GM19025 (cell line): ENCODE measurements around the gene ZBTB9.

Experiments used
- ATAC-seq: cut with Tn5 transposase; IDR thresholded peaks from one replicate; pipeline ENCODE4 v1.9.1; 2021; ENCODE audit warnings: mild to moderate bottlenecking, low read depth, moderate library complexity; ENCODE audit not compliant: unreplicated experiment

Gene ZBTB9

DNA sequence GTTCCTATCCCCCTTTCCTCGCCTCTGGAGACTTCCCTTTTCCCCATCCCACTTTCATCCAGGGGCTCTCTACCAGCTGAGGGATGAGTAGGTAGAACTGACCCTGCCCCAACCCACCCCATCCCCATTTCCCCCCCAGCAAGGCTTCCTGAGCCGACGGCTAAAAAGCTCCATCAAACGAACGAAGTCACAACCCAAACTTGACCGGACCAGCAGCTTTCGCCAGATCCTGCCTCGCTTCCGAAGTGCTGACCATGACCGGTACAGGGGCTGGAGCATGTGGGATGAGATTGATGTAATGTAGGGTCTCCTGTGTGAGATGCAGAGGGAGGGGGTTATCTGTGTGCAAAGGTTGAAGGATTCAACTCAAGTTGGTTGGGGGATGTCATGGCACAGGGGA is 21.8 kb upstream of the ZBTB9 start:
- no peak for ATAC-seq

DNA sequence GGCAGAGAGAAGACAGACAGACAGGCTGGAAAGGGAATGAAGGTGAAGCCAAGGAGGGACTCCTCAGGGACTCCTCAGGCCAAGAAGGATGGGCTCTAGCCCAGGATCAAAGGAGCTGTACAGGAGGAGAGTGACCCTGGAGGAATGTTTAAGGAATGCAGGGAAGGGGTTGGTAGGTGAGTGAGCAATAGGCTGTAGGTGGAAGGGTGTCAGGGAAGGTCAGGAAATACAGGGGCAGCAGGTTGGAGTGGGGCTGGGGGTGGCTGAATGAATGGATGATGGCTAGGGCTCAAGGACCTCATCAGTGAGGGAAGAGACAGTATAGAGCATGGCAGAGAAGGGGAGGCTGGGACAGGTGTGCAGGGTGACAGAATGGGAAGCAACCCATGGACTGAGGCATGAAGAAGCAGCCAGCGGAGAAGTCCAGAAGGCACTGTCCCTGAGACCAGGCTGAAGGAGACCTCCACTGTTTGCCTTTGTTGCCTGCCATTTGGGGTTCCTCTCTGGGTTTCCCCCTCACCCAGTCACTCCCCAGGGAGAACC is 21.3 kb upstream of the ZBTB9 start:
- ATAC-seq: no peak

DNA sequence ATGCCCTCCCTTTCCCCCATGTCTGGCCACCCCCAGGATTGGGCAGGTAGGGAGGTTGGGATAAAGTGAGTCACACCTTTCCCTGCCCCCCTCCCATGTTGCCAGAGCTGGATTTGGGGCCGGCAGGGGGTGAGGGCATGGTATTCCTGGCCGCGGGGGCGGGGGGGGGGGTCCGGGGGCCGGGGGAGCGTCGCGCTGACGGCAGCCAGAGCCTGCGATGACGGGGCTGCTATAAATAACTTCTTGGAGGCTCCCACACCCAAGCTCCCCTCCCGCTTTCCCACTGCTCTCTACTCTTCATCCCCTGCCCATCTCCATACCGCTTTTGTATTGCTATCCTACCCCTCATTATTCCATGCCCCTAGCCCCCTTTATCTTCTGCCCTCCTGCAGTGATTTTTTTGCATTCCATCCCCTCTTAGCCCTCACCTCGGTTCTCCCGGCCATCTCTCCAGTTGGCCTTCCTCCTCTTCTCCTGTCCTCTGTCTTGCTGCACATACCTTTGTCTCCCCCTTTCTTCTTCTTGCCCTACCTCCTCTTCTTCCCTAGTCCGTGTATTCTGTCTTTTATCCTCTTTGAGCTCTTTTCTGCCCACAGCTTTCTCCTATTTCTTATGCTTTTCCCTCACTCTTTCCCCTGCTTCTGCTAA is 20.7 kb upstream of the ZBTB9 start:
- no peak for ATAC-seq

DNA sequence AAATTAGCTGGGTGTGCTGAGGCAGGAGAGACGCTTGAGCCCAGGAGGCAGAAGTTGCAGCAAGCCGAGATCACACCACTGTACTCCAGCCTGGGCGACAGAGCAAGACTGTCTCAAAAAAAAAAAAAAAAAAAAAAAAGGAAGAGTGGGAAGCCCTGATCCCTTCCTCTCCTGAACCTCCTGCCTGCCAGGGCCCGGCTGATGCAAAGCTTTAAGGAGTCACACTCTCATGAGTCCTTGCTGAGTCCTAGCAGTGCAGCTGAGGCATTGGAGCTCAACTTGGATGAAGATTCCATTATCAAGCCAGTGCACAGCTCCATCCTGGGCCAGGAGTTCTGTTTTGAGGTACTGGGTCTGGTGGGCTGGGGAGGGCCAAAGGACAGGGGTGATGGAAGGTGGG is 19.4 kb upstream of the ZBTB9 start:
- no peak for ATAC-seq

DNA sequence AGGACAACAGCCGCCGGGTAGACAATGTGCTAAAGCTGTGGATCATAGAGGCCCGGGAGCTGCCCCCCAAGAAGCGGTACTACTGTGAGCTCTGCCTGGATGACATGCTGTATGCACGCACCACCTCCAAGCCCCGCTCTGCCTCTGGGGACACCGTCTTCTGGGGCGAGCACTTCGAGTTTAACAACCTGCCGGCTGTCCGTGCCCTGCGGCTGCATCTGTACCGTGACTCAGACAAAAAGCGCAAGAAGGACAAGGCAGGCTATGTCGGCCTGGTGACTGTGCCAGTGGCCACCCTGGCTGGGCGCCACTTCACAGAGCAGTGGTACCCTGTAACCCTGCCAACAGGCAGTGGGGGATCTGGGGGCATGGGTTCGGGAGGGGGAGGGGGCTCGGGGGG is 16.7 kb upstream of the ZBTB9 start:
- ATAC-seq: no peak

DNA sequence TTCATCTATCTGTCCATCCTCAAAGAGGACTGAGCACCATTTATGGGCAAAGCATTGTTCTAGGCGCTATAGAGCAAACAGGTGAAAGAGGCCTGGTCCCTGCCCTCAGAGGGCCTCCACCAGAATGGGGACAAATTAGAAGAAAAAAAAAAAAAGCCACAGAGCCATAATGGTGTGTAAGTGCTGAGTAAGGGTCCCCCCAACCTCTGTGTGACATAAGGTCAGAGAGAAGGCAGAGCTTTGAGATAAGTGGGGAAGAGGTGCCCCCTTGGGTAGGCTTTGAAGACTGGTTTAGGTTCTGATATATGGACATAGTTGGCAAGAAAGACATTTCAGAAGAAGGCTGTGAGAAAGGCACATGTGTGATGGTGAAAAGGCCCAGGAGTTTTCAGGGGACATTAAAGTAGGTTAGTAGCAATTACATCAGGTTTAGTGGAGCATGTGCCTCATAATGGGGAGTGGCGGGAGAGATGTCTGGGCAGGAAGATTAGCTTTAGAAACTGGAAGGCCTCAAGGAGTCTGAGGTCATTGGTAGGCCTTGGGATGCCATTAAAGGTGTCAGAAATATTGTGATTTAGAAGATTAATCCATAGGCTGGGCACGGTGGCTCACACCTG is 15.3 kb upstream of the ZBTB9 start:
- ATAC-seq: no peak

DNA sequence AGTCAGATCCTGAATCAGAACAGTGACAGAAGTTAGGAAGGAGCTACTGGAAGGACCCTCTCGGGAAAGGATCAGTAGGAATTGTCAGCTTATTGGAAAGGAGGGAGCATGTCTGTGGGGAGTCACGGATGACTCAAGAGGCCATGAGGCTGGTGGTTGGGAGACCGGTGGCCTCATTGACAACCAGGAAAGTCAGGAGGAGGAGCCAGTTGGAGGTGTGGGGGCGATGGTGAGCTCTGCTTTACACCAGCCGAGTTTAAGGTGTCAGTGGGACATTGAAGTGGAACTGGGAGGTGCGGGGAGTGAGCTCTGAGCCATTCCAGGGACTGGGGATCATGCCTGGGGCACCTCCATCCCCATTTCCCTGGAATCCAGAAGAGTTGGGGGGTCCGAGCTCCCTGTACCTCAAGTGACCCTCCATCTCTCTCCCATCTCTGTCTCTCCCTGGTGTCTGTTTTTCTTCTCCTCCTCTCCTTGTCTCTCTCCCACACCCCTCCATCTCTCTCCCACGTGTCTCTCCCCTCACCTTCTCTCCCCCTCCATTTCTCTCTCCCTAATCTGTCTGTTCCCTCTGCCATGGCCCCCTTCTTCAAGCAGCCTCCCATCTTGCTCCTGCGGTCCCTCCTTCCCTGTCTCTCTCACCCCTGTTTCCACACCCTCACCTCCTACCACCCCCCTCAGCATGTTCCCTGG is 14.3 kb upstream of the ZBTB9 start:
- no peak for ATAC-seq

DNA sequence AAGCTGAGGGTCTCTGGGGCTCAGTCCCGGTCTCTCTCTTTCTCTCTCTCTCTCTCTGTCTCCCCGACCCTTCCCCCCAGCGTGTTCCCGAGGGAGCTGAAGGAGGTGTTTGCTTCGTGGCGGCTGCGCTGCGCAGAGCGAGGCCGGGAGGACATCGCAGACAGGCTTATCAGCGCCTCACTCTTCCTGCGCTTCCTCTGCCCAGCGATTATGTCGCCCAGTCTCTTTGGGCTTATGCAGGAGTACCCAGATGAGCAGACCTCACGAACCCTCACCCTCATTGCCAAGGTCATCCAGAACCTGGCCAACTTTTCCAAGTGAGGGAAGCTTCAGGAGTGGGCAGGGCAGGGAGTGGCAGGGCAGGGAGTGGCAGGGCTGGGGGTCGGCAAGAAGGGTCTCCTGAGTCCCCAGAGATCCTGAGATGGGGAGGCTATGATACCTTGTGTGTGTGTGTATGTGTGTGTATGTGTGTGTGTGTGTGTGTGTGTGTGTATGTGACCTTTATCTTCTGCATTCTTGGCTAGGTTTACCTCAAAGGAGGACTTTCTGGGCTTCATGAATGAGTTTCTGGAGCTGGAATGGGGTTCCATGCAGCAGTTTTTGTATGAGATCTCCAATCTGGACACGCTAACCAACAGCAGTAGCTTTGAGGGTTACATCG is 13.6 kb upstream of the ZBTB9 start:
- no peak for ATAC-seq

DNA sequence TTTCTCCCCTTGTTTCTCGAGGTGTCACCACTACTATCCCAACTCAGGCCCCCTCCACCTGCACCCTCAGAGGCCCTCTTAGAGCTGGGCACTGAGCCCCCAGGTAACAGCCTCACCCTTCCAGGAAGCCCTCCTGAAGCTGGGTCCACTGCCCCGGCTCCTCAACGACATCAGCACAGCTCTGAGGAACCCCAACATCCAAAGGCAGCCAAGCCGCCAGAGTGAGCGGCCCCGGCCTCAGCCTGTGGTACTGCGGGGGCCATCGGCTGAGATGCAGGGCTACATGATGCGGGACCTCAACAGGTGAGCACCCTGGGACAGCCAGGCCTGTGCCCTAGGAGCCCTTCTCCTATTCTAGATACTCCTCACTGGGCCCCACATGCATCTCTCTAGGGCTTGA is 12.9 kb upstream of the ZBTB9 start:
- ATAC-seq: no peak

DNA sequence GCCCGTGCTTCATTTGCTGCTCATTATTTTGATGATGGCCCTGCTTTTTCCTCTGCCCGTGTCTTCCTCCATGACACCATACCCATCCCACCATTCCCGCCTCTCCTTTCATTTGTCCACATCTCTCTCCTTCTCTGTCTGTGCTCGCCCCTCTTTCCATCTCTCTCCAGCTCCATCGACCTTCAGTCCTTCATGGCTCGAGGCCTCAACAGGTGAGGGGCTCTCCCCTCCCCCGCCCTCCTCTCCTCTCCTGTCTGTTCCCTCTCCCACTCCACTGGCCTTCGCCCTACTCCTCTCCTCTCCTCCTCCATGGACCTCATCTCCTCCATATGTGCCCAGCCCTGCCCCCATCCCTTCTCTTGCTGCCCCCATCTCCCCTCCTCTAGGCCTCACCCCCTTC is 12.1 kb upstream of the ZBTB9 start:
- ATAC-seq: no peak

DNA sequence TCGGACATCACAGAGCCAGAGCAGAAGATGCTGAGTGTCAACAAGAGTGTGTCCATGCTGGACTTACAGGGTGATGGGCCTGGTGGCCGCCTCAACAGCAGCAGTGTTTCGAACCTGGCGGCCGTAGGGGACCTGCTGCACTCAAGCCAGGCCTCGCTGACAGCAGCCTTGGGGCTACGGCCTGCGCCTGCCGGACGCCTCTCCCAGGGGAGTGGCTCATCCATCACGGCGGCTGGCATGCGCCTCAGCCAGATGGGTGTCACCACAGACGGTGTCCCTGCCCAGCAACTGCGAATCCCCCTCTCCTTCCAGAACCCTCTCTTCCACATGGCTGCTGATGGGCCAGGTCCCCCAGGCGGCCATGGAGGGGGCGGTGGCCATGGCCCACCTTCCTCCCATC is 11.4 kb upstream of the ZBTB9 start:
- ATAC-seq: no peak

DNA sequence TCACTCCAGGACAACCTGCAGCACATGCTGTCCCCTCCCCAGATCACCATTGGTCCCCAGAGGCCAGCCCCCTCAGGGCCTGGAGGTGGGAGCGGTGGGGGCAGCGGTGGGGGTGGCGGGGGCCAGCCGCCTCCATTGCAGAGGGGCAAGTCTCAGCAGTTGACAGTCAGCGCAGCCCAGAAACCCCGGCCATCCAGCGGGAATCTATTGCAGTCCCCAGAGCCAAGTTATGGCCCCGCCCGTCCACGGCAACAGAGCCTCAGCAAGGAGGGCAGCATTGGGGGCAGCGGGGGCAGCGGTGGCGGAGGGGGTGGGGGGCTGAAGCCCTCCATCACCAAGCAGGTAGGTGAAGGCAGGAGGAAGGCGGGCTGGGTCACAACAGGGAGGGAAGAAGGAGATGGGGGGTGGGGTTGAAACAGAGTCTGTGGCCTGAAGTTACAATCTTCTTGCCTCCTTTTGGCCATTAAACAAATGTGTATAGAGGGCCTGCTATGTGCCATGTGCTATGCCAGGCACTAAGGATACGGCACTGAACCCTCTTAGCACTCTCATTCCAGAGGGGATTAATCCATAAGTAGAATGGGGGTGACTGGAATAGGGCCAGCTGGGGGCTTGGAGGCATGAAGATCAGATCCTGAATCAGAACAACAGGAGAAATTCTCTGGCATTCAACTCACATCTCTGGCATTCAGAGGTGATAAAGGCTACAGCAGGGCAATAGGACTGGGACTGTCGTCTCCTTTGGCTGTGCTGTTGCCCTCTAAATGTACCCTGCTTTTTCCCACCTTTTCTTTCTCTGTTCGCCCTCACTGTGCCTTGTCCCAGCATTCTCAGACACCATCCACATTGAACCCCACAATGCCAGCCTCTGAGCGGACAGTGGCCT is 10.5 kb upstream of the ZBTB9 start:
- no peak for ATAC-seq

DNA sequence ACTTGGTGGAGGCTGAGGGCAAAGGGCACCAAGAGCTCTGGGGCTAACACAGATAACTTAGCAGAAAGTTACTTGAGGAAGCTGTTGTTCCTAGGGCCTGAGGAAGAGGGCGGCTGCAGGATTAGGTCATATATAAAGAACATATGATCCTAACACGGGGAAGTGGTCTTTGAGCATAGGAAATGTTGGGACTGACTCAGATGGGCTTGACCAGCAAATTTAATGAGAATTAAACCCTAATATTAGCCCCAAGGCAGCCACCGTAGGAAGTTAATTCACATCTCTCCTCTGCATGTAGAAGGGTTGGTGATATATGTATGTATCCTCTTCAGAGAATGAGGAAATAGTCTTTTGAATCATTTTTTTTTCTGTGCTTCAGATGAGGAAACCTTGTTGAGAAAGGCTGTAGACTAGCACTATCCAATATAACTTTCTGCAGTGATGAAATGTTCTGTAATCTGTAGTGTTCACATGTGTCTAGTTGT is 9.2 kb upstream of the ZBTB9 start:
- no peak for ATAC-seq

DNA sequence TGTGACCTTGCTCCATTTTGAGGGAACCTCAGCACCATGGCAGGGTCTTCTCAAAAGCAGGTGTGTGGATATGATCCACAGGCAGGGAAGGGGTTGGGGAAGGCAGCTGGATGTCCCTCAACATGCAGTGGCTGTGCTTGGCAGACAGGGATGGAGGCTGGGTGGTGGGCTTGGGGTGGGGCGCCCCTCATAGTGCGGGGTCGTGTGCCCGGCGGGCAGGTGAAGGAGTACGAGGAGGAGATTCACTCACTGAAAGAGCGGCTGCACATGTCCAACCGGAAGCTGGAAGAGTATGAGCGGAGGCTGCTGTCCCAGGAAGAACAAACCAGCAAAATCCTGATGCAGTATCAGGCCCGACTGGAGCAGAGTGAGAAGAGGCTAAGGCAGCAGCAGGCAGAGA is 8.0 kb upstream of the ZBTB9 start:
- ATAC-seq: no peak

DNA sequence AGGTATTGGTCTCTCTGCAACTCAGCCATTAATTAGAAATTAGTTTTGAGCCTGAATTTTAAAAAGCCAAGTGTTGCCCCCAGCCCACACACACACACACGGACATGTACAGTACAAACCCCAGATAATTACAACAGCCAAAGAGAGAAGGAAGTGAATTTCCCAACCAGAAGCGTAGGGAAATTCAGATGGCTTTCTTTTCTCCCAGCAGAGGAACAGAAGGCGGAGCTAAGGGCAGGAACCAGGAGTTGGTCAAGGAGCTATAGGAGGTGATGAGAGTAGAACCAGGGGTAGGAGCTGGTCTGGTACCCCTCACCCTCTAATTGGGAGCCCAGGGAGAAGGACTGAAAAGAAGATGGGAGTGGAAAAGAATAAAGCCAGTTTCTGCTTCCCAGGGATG is 3.9 kb upstream of the ZBTB9 start:
- ATAC-seq: no peak

DNA sequence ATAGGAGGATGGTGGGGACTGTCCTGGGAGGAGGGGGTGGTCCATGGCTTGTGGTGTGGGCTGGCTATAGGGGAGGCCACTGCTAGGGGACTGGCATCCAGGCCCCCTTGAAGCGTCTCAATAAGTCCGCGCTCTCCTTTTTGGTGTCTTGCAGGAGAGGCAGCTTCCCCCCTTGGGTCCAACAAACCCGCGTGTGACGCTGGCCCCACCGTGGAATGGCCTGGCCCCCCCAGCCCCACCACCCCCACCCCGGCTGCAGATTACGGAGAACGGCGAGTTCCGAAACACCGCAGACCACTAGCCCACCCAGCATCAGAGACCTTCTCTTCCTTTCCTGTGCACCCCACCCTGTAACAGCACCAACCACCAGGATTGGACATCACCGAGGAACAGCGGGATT is 2.8 kb upstream of the ZBTB9 start:
- ATAC-seq: no peak

DNA sequence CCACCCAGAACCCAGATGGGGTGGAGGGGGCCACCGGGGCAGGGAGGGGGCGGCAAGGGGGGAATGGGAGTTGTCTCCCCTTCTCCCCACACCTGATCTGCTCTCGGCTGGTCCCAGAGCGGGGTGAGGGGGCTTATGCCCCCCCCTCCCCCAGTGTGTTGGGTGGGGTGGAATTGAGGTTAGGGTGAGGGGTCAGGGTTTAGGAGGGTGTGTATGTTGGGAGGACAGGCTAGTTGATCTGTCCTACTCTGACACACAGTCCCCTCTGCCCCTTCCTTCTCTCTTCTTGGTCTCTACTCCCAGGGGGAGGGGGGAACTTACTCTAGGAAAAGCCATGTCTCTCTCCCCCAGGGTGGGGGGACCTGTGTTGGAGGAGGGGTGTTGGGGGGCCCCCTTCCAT is 1.9 kb upstream of the ZBTB9 start:
- ATAC-seq: no peak

DNA sequence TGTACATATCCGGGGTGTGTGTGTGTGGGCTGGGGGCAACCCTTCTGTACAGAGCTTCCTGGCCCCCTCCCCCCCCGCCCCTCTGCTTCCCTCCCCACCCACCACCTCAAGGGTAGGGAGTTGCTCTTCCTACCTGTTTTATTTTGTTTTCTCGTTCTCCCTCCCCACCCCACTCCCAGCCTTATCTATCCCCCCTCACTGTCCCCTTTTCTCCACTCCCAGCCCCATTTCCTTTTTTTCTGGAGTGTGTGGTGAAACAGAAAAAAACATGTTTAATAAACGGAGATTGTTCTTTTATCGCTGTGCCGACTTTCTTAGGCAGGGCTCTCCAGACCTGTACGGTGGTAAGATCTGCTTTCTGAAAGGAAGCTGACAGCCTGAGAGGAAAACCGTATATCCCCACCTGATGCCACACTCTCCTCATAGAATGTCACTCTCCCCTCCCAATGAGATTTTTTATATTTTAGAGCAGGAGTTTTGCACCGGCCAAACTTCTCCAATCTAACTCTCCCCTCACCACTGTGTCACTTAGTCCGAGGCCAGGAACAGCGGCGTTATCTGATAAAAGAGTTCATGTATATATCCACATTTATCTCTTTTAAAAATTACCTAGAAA is 875 bp upstream of the ZBTB9 start:
- ATAC-seq: no peak

DNA sequence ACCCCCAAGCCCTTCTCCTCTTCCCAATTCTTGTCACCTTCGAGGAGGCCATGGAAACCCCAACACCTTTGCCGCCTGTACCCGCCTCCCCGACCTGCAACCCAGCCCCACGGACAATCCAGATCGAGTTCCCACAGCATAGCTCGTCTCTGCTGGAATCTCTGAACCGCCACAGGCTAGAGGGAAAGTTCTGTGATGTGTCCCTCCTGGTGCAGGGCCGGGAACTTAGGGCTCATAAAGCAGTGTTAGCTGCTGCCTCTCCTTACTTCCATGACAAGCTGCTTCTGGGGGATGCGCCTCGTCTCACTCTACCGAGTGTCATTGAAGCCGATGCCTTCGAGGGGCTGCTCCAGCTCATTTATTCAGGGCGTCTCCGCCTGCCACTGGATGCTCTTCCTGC is 675 bp downstream of the ZBTB9 start:
- ATAC-seq: no peak

DNA sequence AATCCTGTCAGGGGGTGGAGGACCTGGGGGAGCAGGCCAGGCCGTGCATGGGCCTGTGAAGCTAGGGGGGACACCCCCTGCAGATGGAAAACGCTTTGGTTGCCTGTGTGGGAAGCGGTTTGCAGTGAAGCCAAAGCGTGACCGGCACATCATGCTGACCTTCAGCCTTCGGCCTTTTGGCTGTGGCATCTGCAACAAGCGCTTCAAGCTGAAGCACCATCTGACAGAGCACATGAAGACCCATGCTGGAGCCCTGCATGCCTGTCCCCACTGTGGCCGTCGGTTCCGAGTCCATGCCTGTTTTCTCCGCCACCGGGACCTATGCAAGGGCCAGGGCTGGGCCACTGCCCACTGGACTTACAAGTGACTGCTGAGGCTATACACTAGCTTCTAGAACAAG is 1.8 kb downstream of the ZBTB9 start:
- no peak for ATAC-seq
